Stimulated activated CD8-positive, alpha-beta memory T cell treated with anti-CD3 and anti-CD28 coated beads, Interleukin-2, amount 100 ng/mL, for 1 hour (primary cell): Measurements from ENCODE around the gene CT45A7.
"Not testable (repeated sequence)": the region's sequence is repeated elsewhere in the genome, so short reads cannot be mapped to it uniquely, and the experiment has no call there.

Experiments used
- DNase-seq, 2 donors: peaks; one replicate each; pipeline ENCODE4 v3.0.0-alpha.2; 2020; ENCODE audit warnings: low read depth in 2 of 2

CT45A7 gene, protein sequence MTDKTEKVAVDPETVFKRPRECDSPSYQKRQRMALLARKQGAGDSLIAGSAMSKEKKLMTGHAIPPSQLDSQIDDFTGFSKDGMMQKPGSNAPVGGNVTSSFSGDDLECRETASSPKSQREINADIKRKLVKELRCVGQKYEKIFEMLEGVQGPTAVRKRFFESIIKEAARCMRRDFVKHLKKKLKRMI

DNA sequence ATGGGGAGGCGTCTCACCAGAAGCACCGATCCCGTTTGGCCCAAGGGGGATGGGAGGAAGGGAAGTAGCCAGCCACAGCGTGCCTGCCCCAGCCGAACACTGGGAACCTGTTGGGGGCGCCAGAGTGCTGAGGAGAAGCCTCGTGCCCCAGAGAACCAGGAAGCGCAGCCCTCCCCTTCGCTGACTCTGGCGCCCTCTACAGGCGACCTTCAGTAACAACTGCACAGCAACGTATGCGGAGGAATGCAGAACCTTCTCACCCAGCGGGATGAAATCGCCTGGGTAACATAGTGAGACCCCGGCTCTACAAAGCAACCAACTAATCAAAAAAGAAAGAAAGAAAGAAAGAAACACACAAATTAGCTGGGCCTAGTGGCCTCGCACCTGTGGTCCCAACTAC lies at the start of gene CT45A7:
CT45A7 (minus strand) TSS at position 101 of the 400 bp plus-strand sequence. CDS start 3,747 bp downstream, outside the sequence.
- not testable (repeated sequence) for DNase-seq

DNA sequence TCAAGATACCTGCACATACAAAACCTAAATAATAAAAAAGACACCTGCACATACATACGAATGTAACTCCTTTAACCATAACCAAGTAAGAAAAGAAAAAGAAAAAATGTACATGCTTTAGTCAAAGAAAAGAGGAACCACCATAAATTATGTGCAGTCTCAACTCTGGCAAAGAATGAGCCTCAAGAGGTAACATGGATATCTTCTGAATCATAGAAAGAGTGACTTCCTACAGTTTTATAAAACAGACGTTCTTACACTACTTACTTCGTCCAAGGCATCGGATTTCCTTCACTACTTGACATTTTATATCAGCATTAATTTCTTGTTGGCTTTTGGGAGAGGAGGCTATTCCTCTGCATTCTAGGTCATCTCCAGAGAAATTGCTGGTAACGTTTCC lies 45.7 kb upstream of the CT45A7 start:
- DNase-seq, result not testable (repeated sequence)

DNA sequence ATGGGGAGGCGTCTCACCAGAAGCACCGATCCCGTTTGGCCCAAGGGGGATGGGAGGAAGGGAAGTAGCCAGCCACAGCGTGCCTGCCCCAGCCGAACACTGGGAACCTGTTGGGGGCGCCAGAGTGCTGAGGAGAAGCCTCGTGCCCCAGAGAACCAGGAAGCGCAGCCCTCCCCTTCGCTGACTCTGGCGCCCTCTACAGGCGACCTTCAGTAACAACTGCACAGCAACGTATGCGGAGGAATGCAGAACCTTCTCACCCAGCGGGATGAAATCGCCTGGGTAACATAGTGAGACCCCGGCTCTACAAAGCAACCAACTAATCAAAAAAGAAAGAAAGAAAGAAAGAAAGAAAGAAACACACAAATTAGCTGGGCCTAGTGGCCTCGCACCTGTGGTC lies 34.6 kb upstream of the CT45A7 start, which contains the start of gene CT45A9:
CT45A9 (minus strand) TSS at position 101 of the 400 bp plus-strand sequence. CDS start 3,751 bp downstream, outside the sequence.
- DNase-seq, result not testable (repeated sequence)

DNA sequence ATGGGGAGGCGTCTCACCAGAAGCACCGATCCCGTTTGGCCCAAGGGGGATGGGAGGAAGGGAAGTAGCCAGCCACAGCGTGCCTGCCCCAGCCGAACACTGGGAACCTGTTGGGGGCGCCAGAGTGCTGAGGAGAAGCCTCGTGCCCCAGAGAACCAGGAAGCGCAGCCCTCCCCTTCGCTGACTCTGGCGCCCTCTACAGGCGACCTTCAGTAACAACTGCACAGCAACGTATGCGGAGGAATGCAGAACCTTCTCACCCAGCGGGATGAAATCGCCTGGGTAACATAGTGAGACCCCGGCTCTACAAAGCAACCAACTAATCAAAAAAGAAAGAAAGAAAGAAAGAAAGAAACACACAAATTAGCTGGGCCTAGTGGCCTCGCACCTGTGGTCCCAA lies 17.4 kb upstream of the CT45A7 start, which contains the start of gene CT45A8:
CT45A8 (minus strand) TSS at position 101 of the 400 bp plus-strand sequence. CDS start 3,755 bp downstream, outside the sequence.
- DNase-seq, result not testable (repeated sequence)

DNA sequence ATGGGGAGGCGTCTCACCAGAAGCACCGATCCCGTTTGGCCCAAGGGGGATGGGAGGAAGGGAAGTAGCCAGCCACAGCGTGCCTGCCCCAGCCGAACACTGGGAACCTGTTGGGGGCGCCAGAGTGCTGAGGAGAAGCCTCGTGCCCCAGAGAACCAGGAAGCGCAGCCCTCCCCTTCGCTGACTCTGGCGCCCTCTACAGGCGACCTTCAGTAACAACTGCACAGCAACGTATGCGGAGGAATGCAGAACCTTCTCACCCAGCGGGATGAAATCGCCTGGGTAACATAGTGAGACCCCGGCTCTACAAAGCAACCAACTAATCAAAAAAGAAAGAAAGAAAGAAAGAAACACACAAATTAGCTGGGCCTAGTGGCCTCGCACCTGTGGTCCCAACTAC lies 17.2 kb downstream of the CT45A7 start, which contains the start of gene CT45A2:
CT45A2 (minus strand) TSS at position 101 of the 400 bp plus-strand sequence. CDS start 3,747 bp downstream, outside the sequence.
- not testable (repeated sequence) for DNase-seq

DNA sequence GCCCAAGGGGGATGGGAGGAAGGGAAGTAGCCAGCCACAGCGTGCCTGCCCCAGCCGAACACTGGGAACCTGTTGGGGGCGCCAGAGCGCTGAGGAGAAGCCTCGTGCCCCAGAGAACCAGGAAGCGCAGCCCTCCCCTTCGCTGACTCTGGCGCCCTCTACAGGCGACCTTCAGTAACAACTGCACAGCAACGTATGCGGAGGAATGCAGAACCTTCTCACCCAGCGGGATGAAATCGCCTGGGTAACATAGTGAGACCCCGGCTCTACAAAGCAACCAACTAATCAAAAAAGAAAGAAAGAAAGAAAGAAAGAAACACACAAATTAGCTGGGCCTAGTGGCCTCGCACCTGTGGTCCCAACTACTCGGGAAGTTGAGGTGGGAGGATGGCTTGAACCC lies 34.4 kb downstream of the CT45A7 start, which contains the start of gene CT45A6:
CT45A6 (minus strand) TSS at position 101 of the 400 bp plus-strand sequence. CDS start 3,794 bp downstream, outside the sequence.
- DNase-seq, result not testable (repeated sequence)

DNA sequence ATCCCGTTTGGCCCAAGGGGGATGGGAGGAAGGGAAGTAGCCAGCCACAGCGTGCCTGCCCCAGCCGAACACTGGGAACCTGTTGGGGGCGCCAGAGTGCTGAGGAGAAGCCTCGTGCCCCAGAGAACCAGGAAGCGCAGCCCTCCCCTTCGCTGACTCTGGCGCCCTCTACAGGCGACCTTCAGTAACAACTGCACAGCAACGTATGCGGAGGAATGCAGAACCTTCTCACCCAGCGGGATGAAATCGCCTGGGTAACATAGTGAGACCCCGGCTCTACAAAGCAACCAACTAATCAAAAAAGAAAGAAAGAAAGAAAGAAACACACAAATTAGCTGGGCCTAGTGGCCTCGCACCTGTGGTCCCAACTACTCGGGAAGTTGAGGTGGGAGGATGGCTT lies 51.7 kb downstream of the CT45A7 start, which contains the start of gene CT45A5:
CT45A5 (minus strand) TSS at position 101 of the 400 bp plus-strand sequence. CDS start 3,774 bp downstream, outside the sequence.
- not testable (repeated sequence) for DNase-seq
